Measurements from ENCODE around the gene SUN1.

SUN1 gene

GRCh38 chr7:857661-858060 lies 25.4 kb downstream of the SUN1 start:
- Histone ChIP-seq H3K27me3 (ENCODE audit: control insufficient read depth in 1 of 2, insufficient read depth in 2 of 2, low read length in 2 of 2) (no peaks in the 10 kb centered on the region), H3K36me3 (ENCODE audit: control insufficient read depth in 2 of 2, insufficient read depth in 2 of 2, low read length in 2 of 2) (peaks cover 83 to 85% of the 10 kb centered on the region in 2 donors), H3K9ac (ENCODE audit: low read length in 2 of 2) (no peak overlapping the region), H3K27ac (ENCODE audit: low read length) (no peak overlapping the region), H3K4me3 (ENCODE audit: low read length in 2 of 2) (no peak overlapping the region), H3K9me3 (ENCODE audit: control insufficient read depth in 2 of 2, low read length in 2 of 2) (no peaks in the 10 kb centered on the region), H3K4me1 (ENCODE audit: control insufficient read depth, insufficient read depth, low read length) (no peaks in the 10 kb centered on the region)

- Histone ChIP-seq H3K36me3 (ENCODE audit: control insufficient read depth in 2 of 2, insufficient read depth in 2 of 2, low read length in 2 of 2) (peaks cover 72 to 75% of the 10 kb centered on the region in 2 donors), H3K27ac (ENCODE audit: low read length) (no peak overlapping the region), H3K4me1 (ENCODE audit: control insufficient read depth, insufficient read depth, low read length) (no peaks in the 10 kb centered on the region), H3K9me3 (ENCODE audit: control insufficient read depth in 2 of 2, low read length in 2 of 2) (no peaks in the 10 kb centered on the region), H3K4me3 (ENCODE audit: low read length in 2 of 2) (no peak overlapping the region), H3K9ac (ENCODE audit: low read length in 2 of 2) (no peak overlapping the region), H3K27me3 (ENCODE audit: control insufficient read depth in 1 of 2, insufficient read depth in 2 of 2, low read length in 2 of 2) (no peaks in the 10 kb centered on the region)
Measured at GRCh38 chr7:859359-860030, 27.2 kb downstream of the SUN1 start.

DNA sequence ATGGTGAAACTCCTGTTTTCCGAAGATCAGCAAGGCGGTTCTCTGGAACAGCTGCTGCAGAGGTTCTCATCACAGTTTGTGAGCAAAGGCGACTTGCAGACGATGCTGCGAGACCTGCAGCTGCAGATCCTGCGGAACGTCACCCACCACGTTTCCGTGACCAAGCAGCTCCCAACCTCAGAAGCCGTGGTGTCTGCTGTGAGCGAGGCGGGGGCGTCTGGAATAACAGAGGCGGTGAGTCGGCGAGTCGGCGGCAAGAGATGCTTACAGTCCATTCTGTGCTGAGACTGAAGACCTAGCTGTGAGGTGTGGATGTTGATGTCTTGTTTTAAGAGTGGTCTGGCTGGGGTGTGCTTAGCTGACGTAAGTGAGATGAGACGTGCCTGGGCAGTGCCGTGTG lies 27.9 kb downstream of the SUN1 start:
- no peaks in the 10 kb centered on the region for H3K9me3 ChIP-seq (ENCODE audit: control insufficient read depth in 2 of 2, low read length in 2 of 2)
- H3K27me3 ChIP-seq (ENCODE audit: control insufficient read depth in 1 of 2, insufficient read depth in 2 of 2, low read length in 2 of 2): no peaks in the 10 kb centered on the region
- H3K4me3 ChIP-seq (ENCODE audit: low read length in 2 of 2): no peak overlapping the region
- H3K27ac ChIP-seq (ENCODE audit: low read length): no peak overlapping the region
- peaks cover 73 to 74% of the 10 kb centered on the region in 2 donors for H3K36me3 ChIP-seq (ENCODE audit: control insufficient read depth in 2 of 2, insufficient read depth in 2 of 2, low read length in 2 of 2)
- no peaks in the 10 kb centered on the region for H3K4me1 ChIP-seq (ENCODE audit: control insufficient read depth, insufficient read depth, low read length)
- H3K9ac ChIP-seq (ENCODE audit: low read length in 2 of 2): no peak overlapping the region

DNA sequence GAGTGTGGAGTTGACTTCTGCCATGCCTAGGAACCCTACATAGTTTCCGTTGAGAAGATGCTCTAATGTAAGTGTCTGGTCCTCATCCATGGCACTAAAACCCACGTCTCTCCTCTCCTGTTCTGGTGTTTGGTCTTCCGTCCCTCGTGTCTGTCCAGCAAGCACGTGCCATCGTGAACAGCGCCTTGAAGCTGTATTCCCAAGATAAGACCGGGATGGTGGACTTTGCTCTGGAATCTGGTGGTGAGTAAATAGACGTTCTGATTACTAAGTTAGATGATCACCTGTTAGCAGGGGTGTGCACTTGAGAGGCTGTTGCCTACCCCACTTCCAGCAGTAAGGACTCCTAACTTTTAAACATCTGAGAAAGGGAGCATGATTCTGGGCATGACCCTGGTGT lies 28.9 kb downstream of the SUN1 start:
- H3K9ac ChIP-seq (ENCODE audit: low read length in 2 of 2): no peak overlapping the region
- H3K36me3 ChIP-seq (ENCODE audit: control insufficient read depth in 2 of 2, insufficient read depth in 2 of 2, low read length in 2 of 2): peaks cover 75% of the 10 kb centered on the region in 2 donors
- H3K27me3 ChIP-seq (ENCODE audit: control insufficient read depth in 1 of 2, insufficient read depth in 2 of 2, low read length in 2 of 2): no peaks in the 10 kb centered on the region
- H3K9me3 ChIP-seq (ENCODE audit: control insufficient read depth in 2 of 2, low read length in 2 of 2): no peaks in the 10 kb centered on the region
- H3K27ac ChIP-seq (ENCODE audit: low read length): no peak overlapping the region
- H3K4me1 ChIP-seq (ENCODE audit: control insufficient read depth, insufficient read depth, low read length): no peaks in the 10 kb centered on the region
- no peak overlapping the region for H3K4me3 ChIP-seq (ENCODE audit: low read length in 2 of 2)

DNA sequence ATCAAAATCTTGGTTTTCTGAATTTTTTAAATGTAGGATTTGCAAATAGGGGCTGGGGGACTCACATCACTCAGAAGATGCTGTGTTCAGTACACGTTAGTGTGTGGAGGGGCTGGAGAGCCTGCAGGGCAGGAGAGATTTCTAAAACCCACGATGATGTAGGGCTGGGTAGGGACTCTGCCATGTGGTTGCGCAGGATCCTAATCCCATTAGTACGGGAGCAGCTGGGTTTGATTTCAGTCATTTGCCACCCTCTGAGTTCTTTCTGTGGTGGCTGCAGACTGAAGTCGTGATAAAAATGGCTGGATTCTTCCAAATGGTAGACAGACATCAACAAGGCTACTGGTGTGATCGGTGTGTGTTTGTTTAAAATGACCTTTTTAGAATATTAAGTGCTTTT lies 29.9 kb downstream of the SUN1 start:
- Histone ChIP-seq H3K4me1 (ENCODE audit: control insufficient read depth, insufficient read depth, low read length) (peaks cover 6% of the 10 kb centered on the region), H3K36me3 (ENCODE audit: control insufficient read depth in 2 of 2, insufficient read depth in 2 of 2, low read length in 2 of 2) (peaks cover 71 to 74% of the 10 kb centered on the region in 2 donors), H3K27ac (ENCODE audit: low read length) (no peak overlapping the region), H3K9ac (ENCODE audit: low read length in 2 of 2) (no peak overlapping the region), H3K4me3 (ENCODE audit: low read length in 2 of 2) (no peak overlapping the region), H3K9me3 (ENCODE audit: control insufficient read depth in 2 of 2, low read length in 2 of 2) (no peaks in the 10 kb centered on the region), H3K27me3 (ENCODE audit: control insufficient read depth in 1 of 2, insufficient read depth in 2 of 2, low read length in 2 of 2) (no peaks in the 10 kb centered on the region)

DNA sequence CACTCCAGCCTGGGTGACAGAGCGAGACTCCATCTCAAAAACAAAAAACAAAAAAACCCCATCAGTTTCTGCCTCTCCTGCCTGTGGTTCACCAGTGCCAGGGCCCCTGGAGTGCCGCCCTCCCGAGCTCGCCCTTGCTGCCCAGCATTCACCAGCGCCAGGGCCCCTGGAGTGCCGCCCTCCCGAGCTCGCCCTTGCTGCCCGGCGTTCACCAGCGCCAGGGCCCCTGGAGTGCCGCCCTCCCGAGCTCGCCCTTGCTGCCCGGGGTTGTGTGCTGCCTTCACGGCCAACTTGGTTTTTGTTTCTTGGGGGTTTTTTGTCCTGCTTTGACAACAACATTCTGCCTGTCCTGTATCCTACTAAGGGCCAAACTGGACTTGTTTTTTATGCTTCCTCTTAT lies 30.8 kb downstream of the SUN1 start:
- H3K36me3 ChIP-seq (ENCODE audit: control insufficient read depth in 2 of 2, insufficient read depth in 2 of 2, low read length in 2 of 2): peaks cover 71 to 72% of the 10 kb centered on the region in 2 donors

GRCh38 chr7:865921-866320 lies 33.6 kb downstream of the SUN1 start:
- Histone ChIP-seq H3K4me1 (ENCODE audit: control insufficient read depth, insufficient read depth, low read length) (peaks cover 28% of the 10 kb centered on the region), H3K27ac (ENCODE audit: low read length) (peak overlapping the region; percentile 90), H3K9me3 (ENCODE audit: control insufficient read depth in 2 of 2, low read length in 2 of 2) (no peaks in the 10 kb centered on the region), H3K36me3 (ENCODE audit: control insufficient read depth in 2 of 2, insufficient read depth in 2 of 2, low read length in 2 of 2) (peaks cover 53 to 61% of the 10 kb centered on the region in 2 donors), H3K4me3 (ENCODE audit: low read length in 2 of 2) (no peak overlapping the region), H3K9ac (ENCODE audit: low read length in 2 of 2) (peak overlapping the region in 1 of 2 donors; percentile 21), H3K27me3 (ENCODE audit: control insufficient read depth in 1 of 2, insufficient read depth in 2 of 2, low read length in 2 of 2) (no peaks in the 10 kb centered on the region)

More for the DNA sequence above, 30.8 kb downstream of the SUN1 start:
- peaks cover 15% of the 10 kb centered on the region for H3K4me1 ChIP-seq (ENCODE audit: control insufficient read depth, insufficient read depth, low read length)
- no peak overlapping the region for H3K4me3 ChIP-seq (ENCODE audit: low read length in 2 of 2)
- no peaks in the 10 kb centered on the region for H3K9me3 ChIP-seq (ENCODE audit: control insufficient read depth in 2 of 2, low read length in 2 of 2)
- H3K9ac ChIP-seq (ENCODE audit: low read length in 2 of 2): no peak overlapping the region
- no peaks in the 10 kb centered on the region for H3K27me3 ChIP-seq (ENCODE audit: control insufficient read depth in 1 of 2, insufficient read depth in 2 of 2, low read length in 2 of 2)
- no peak overlapping the region for H3K27ac ChIP-seq (ENCODE audit: low read length)

DNA sequence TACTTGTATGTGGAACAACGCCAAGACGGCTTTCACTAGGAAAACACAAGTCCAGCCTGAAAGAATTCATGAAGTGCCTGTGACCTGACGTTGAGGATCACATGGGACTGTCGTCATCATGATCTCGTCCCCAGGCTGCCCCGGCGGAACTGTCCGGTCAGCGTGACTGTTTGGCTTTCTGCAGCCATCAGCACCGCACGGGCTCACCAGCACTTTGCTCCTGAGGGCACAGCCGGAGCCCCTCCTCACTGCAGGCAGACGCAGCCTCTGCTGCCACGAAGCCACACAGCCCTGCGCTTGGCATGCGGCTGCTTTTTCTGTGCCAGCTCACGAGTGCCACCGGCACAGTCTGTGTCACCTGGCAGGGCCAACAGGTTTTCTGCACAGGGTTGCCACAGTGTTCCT lies 34.7 kb downstream of the SUN1 start:
- Histone ChIP-seq H3K4me1 (ENCODE audit: control insufficient read depth, insufficient read depth, low read length) (peaks cover 30% of the 10 kb centered on the region), H3K9ac (ENCODE audit: low read length in 2 of 2) (peak overlapping the region; percentile 55 to 59), H3K36me3 (ENCODE audit: control insufficient read depth in 2 of 2, insufficient read depth in 2 of 2, low read length in 2 of 2) (peaks cover 47 to 56% of the 10 kb centered on the region in 2 donors), H3K4me3 (ENCODE audit: low read length in 2 of 2) (peak overlapping the region; percentile 40 to 55), H3K9me3 (ENCODE audit: control insufficient read depth in 2 of 2, low read length in 2 of 2) (no peaks in the 10 kb centered on the region), H3K27me3 (ENCODE audit: control insufficient read depth in 1 of 2, insufficient read depth in 2 of 2, low read length in 2 of 2) (no peaks in the 10 kb centered on the region), H3K27ac (ENCODE audit: low read length) (peak overlapping the region; percentile 90)

DNA sequence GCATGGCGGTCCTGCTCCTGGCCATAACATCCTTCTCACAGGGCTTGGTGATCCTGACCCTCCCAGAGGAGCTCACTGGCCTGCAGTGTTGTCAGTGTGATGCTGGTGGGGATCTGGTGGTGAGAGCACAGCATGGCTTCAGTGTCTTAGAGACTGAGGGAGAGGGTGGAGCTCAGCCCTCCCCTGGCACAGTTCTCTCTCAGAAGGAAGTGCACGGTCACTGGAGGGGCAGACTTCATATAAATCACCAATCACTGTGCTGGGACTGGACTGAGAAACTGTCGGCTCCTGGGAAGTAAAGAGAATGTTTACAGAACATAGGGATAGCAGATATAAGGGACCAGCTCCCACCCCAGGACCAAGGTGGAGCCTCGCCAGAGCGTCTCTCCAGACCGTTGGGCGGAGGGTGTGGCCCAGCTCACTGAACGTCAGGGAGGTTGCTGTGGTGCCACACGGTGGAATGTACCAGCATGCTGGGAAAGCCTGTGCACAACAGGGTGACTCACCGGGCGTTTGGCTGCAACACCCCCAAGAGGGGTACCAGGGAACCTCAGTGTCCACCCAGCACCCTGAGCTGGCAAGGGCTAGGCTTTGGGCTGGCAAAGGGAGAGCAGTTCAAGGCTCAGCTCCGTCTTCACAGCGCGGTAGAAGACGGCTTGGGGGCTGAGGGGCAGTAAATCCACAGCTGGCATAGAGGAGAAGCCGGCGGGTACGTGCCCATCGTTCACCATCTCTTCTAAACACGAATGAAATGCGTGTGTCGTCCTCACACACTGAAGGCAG lies 35.3 kb downstream of the SUN1 start:
- no peaks in the 10 kb centered on the region for H3K27me3 ChIP-seq (ENCODE audit: control insufficient read depth in 1 of 2, insufficient read depth in 2 of 2, low read length in 2 of 2)
- peaks cover 47 to 57% of the 10 kb centered on the region in 2 donors for H3K36me3 ChIP-seq (ENCODE audit: control insufficient read depth in 2 of 2, insufficient read depth in 2 of 2, low read length in 2 of 2)
- H3K9me3 ChIP-seq (ENCODE audit: control insufficient read depth in 2 of 2, low read length in 2 of 2): no peaks in the 10 kb centered on the region
- peaks cover 36% of the 10 kb centered on the region for H3K4me1 ChIP-seq (ENCODE audit: control insufficient read depth, insufficient read depth, low read length)
- peak overlapping the region; percentile 40 to 55 for H3K4me3 ChIP-seq (ENCODE audit: low read length in 2 of 2)
- peak overlapping the region; percentile 90 for H3K27ac ChIP-seq (ENCODE audit: low read length)
- H3K9ac ChIP-seq (ENCODE audit: low read length in 2 of 2): peak overlapping the region; percentile 55 to 59

- Histone ChIP-seq H3K27ac (ENCODE audit: low read length) (peak overlapping the region; percentile 90), H3K27me3 (ENCODE audit: control insufficient read depth in 1 of 2, insufficient read depth in 2 of 2, low read length in 2 of 2) (no peaks in the 10 kb centered on the region), H3K4me3 (ENCODE audit: low read length in 2 of 2) (peak overlapping the region in 1 of 2 donors; percentile 55), H3K36me3 (ENCODE audit: control insufficient read depth in 2 of 2, insufficient read depth in 2 of 2, low read length in 2 of 2) (peaks cover 47 to 56% of the 10 kb centered on the region in 2 donors), H3K9ac (ENCODE audit: low read length in 2 of 2) (no peak overlapping the region), H3K4me1 (ENCODE audit: control insufficient read depth, insufficient read depth, low read length) (peaks cover 38% of the 10 kb centered on the region), H3K9me3 (ENCODE audit: control insufficient read depth in 2 of 2, low read length in 2 of 2) (no peaks in the 10 kb centered on the region)
Measured at GRCh38 chr7:868189-868486, 35.9 kb downstream of the SUN1 start.

DNA sequence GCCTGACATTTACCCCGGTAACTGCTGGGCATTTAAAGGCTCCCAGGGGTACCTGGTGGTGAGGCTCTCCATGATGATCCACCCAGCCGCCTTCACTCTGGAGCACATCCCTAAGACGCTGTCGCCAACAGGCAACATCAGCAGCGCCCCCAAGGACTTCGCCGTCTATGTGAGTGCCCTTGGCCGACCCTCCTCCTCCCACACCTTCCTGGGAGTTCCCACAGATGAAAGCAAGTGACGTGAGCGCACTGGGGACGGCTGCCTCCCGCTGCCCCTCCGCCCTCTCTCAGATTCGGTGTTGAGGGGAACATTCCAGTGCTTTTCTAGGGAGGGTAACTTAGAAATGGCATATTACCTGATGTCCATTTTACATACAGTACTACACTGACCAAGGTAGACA lies 37.1 kb downstream of the SUN1 start:
- Histone ChIP-seq H3K4me1 (ENCODE audit: control insufficient read depth, insufficient read depth, low read length) (peaks cover 49% of the 10 kb centered on the region), H3K9ac (ENCODE audit: low read length in 2 of 2) (no peak overlapping the region), H3K9me3 (ENCODE audit: control insufficient read depth in 2 of 2, low read length in 2 of 2) (no peaks in the 10 kb centered on the region), H3K27me3 (ENCODE audit: control insufficient read depth in 1 of 2, insufficient read depth in 2 of 2, low read length in 2 of 2) (no peaks in the 10 kb centered on the region), H3K27ac (ENCODE audit: low read length) (peak overlapping the region; percentile 62), H3K36me3 (ENCODE audit: control insufficient read depth in 2 of 2, insufficient read depth in 2 of 2, low read length in 2 of 2) (peaks cover 40 to 55% of the 10 kb centered on the region in 2 donors), H3K4me3 (ENCODE audit: low read length in 2 of 2) (no peak overlapping the region)

Measured in stomach smooth muscle (tissue), 2 donors.